HG03135 (cell line): ENCODE measurements around the gene SLC25A23.
"Not testable (repeated sequence)": the region's sequence is repeated elsewhere in the genome, so short reads cannot be mapped to it uniquely, and the experiment has no call there.

Experiments
- ATAC-seq: cut with Tn5 transposase; IDR thresholded peaks from one replicate; pipeline ENCODE4 v1.9.1; 2021; ENCODE audit warnings: mild to moderate bottlenecking, moderate library complexity; ENCODE audit not compliant: unreplicated experiment

SLC25A23 gene

GRCh38 chr19:6457958-6458694 is 1.5 kb downstream of the SLC25A23 start:
- ATAC-seq, result no peak

- no peak for ATAC-seq
Observed at GRCh38 chr19:6455924-6456323, 3.7 kb downstream of the SLC25A23 start.

- no peak for ATAC-seq
Observed at GRCh38 chr19:6453951-6454565, 5.5 kb downstream of the SLC25A23 start.

GRCh38 chr19:6452899-6453298 is 6.7 kb downstream of the SLC25A23 start:
- no peak for ATAC-seq

- ATAC-seq, result no peak
Observed at GRCh38 chr19:6452223-6452614, 7.4 kb downstream of the SLC25A23 start.

GRCh38 chr19:6451583-6452222 is 7.9 kb downstream of the SLC25A23 start:
- no peak for ATAC-seq

GRCh38 chr19:6450166-6450565 is 9.4 kb downstream of the SLC25A23 start:
- ATAC-seq, result no peak

- no peak for ATAC-seq
Observed at GRCh38 chr19:6448045-6448444, 11.5 kb downstream of the SLC25A23 start.

- no peak for ATAC-seq
Observed at GRCh38 chr19:6446452-6446851, 13.1 kb downstream of the SLC25A23 start.

- no peak for ATAC-seq
Observed at GRCh38 chr19:6443986-6444385, 15.6 kb downstream of the SLC25A23 start.

- no peak for ATAC-seq
Observed at GRCh38 chr19:6442087-6442688, 17.4 kb downstream of the SLC25A23 start.

GRCh38 chr19:6440905-6441304 is 18.7 kb downstream of the SLC25A23 start:
- no peak for ATAC-seq

- ATAC-seq, result no peak
Observed at GRCh38 chr19:6439743-6440142, 19.8 kb downstream of the SLC25A23 start.

- ATAC-seq, result no peak
Observed at GRCh38 chr19:6433663-6434062, 25.9 kb downstream of the SLC25A23 start, which contains the start of gene SLC25A41. Gene SLC25A41, minus strand, starts transcription at chr19:6433763. Its CDS starts 70 bp downstream, at chr19:6433693.

- no peak for ATAC-seq
Observed at GRCh38 chr19:6433165-6433564, 26.4 kb downstream of the SLC25A23 start.

GRCh38 chr19:6431891-6432290 is 27.7 kb downstream of the SLC25A23 start:
- ATAC-seq, result no peak

- ATAC-seq, result no peak
Observed at GRCh38 chr19:6429419-6430221, 30.0 kb downstream of the SLC25A23 start.

- not testable (repeated sequence) for ATAC-seq
Observed at GRCh38 chr19:6428692-6429418, 30.7 kb downstream of the SLC25A23 start.

GRCh38 chr19:6427131-6427530 is 32.5 kb downstream of the SLC25A23 start:
- ATAC-seq, result no peak
